NOMO-1 treated with dmso at 0.1 percent for 144 hours (cell line): ENCODE measurements around the gene ANKRD63.

Source experiments
- DNase-seq: peaks from one replicate; lab custom pipeline; 2025; ENCODE audit not compliant: unreplicated experiment; lab: John Stamatoyannopoulos, UW

The ANKRD63 gene

DNA sequence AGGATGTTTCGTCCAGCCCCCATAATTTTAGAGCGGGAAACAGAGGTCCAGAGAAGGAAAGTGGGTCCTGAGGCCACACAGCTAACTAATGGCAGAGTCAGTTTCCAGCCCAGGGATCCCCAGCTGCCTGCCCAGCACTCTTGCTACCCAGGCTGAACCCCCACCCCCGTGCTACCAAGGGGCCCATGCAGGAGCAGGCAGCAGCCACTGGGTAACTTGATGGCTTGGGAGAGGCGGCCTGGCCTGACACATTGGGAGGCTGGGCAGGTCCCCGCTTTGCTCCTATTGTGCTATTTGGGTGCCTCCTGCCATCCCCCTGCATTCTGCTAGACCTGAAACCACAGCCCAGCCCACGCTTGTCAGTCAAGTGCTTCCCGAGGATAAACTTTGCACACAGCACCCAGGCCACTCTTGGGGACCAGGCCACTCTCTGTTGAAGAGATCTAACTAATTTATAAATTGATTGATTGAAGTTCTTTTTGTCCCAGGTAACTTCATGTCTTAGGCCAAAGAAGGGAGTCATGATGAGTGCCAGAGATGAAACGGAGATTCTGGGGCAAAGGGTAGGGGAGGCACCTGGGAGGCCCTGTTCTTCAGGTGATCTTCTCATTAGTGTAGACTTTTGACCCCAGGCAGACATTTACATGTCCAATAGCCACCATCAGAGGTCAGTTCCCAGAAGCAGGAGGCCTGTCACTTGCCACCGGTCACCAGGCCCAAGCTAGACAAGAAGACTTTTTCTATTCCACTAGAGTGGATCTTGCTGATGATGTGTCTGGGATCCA is 37.0 kb downstream of the ANKRD63 start:
- DNase-seq: no peak

DNA sequence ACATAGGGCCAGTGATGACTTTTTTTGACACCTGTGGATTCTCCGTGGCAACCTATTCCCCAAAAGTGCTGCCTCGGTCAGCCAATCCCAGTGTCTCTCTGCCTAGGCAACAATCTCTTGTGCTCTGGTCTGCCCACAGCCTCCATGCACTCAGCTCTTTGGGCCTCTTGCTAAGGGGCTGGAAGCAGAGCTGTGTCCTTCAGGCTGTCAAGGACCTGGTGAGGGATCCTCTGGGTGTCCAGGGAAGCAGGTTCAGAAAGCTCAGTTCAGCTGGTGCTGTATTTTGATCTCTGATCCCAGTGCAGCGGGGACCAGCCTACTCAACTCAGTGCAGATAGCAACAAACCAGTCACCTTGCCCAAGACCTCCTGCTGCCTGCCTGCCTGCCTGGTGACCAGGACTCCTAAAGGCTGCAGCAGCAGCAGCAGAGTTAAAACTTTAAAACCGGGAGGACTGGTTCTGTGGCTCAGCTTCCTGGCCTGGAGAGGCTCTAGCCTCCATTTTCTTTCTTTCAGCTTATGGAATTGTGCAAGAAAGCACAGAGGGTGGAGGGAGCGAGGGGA is 37.8 kb downstream of the ANKRD63 start:
- DNase-seq: no peak

DNA sequence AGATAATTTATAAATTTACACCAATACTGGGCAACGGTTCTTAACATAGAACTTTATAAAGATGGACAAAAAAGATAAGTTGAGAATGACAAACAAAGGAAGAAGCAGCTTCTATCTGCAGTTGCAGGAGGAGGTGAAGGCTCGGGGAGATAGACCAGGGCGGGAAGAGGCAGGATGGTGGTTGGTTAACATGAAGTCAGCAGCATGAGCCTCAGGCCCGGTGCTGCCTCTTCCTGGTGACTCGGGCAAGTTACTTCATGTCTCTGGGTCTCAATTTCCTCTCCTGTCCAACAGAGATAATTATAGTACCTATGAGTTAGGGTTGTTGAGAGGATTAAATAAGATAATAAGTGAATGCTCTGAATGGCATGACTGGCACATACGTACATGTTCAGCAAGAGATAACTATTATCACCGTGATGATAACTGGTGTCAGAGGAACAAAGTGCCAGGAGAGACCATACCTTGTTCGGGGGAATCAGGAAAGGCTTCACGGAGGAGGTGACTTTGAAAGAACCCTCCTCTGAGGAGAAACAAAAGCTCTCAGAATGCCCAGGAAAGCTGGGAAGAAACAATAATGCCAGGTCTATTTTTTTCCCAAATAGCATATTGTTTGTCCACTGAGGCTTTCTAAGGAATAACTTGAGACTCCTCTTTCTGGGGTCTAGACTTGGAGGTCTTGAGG is 39.6 kb downstream of the ANKRD63 start:
- DNase-seq: no peak

DNA sequence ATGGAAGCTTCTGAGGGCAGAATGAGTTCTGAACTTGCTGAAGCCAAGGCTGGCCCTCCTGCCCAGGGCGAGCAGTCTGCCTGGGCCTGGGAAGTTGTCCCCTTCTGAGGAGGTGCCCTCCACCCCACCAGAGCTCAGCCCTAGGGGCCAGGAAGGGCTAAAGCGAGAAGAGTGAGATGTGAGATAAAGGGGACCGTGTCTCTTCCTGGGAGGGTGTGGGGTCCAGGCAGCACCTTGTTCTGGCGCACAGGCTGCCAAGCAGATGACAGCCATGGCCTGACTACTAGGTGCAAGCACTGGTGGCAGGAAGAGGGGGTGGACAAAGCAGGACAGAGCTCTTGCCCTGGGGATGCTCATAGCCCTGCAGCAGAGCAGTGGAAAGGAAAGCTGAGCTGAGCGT is 40.3 kb downstream of the ANKRD63 start:
- no peak for DNase-seq

DNA sequence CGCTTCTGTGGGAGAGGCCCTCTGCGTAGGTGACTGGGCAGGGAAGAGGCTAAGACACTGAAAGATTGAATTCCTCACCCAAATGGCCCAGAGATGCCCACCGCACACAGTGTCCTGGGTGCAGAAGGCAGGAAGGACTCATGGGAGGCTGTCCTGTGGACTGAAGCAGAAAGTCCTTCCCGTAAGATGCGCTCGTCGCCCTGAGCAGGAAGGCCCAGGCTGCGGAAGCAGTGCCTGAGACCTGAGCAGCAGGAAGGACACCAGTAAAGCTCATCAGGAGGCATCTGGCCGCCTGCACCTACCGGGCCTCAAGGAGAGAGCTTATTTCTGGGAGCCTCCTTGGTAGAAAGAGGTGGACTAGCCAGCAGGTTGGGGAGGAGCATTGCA is 40.7 kb downstream of the ANKRD63 start:
- DNase-seq: no peak

DNA sequence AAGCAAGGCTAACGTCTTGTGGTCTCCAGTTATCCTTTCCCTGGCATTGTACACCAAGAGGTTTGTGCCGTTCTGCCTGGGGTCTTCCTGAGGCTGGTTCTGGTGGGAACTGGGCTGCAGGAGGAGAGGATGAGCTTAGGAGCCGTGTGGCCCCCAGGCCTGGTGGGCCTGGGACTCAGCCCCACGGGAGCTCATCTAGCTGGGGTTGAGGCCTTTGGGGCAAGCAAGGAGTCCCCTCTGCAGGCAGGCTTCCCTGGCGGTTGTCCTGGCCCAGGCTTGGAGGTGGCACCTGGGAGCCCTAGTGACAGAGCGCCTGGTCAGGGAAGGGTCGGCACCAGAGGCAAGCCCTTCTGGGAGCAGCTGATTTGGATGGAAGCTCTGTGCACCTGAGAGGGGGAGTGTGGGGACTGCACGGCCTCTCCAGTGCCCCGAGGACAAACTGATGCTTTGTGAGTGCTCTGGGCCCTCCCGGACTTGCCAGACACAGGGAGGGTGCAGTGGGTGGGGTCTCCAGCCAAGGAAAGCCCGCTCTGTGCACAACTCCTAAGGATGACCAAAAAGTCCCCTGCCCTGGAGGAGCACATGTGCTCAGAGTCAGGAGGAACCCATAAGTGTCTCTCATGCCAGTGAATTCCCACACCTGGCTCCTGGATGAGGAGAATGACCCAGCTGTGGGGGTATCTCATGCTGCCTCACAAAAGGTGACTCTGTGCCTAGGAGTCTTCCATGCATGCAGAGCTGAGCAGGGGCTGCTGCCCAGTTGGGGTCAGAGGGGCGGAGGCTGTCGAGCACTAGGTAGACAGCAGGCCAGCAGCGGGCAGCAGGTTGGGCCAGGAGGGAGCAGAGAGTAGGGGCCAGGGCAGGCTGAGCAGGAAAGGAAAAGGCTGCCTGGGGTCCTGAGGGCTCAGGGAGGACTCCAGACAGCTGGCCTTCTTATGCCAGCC is 41.3 kb downstream of the ANKRD63 start:
- no peak for DNase-seq

DNA sequence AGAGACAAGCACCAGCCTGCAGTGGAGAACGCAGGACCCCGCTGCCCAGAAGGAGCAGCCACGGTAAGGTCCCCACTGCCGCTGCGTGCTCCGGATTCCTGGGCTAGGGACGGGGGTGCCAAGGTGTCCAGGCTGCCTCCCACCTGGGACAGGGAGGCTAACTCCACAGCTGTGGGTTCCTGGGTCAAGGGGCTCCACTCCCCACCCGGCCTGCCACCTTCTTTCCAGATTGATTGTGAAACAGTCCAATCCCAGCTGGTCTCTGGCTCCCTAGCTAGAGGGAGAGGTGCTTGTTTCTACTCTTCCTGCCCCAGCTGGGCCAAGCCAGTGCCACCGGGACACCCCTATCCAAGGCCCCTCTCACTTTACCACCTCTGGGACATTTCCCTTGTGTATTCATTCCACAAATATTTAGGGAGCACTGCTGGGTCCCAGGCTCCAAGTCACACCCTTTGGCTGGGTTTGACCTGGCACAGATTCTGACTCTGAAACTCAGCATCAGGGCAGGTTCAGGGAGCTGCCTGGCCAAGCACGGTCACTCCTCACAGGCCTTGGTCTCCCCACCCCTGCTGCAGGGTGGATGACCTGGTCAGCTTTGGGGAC is 42.1 kb downstream of the ANKRD63 start:
- DNase-seq: no peak

DNA sequence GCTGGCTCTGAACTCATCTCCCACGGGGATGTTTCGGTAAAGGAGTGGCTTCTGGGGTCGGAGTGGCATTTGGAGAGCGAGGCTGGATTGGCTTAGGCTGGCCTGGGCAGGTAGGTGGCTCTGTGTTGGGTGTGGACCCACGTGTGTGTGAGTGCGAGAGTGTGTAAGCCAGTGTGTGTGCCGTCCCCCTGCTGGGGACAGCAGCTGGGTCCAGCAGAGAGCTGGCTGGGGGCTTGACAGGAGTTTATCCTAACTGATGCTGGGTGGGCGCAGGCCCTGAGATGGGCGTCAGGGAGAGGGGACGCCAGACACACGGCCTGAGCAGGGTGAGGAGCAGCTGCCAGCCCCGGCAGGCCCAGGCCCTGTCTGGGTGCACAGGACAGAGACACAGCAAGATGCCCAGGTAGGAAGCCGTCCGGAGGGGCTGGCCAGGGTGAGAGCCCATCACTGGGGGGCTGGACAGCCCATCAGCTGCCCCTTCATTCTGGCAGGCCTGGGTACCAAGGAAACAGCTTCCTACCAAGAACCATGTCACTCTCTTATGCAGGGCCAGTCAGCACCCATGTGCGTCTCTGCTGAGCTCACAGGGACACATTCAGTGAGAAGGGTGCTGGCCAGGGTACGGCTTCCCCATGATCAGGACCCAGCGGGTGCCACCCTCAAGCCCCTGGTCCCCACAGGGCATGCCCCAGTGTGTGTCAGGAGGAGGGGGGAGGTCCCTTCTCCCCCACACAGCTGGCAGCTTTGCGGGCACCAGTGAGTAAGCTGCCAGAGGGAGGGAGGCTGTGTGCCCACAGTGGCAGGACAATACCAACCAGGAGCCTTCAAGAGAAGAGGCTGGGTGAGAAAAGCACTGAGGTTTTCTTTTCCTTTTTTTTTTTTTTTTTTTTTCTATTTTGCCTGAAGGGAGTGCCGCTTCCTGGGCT is 42.9 kb downstream of the ANKRD63 start:
- DNase-seq: no peak

DNA sequence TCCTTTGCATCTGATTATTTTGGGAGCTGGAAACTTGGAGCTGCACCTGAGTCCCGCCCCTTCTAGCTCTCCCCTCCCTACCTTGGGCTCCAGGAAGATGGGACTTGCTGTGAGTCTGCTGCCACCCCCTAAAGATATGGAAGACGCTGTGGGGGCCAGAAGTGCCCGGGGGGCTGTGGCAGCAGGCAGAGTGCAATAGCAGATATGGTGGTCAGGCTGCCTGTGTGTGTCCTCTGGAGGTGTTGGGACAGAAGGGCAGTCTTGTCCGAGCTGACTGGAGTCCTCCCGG is 43.5 kb downstream of the ANKRD63 start:
- DNase-seq: no peak

DNA sequence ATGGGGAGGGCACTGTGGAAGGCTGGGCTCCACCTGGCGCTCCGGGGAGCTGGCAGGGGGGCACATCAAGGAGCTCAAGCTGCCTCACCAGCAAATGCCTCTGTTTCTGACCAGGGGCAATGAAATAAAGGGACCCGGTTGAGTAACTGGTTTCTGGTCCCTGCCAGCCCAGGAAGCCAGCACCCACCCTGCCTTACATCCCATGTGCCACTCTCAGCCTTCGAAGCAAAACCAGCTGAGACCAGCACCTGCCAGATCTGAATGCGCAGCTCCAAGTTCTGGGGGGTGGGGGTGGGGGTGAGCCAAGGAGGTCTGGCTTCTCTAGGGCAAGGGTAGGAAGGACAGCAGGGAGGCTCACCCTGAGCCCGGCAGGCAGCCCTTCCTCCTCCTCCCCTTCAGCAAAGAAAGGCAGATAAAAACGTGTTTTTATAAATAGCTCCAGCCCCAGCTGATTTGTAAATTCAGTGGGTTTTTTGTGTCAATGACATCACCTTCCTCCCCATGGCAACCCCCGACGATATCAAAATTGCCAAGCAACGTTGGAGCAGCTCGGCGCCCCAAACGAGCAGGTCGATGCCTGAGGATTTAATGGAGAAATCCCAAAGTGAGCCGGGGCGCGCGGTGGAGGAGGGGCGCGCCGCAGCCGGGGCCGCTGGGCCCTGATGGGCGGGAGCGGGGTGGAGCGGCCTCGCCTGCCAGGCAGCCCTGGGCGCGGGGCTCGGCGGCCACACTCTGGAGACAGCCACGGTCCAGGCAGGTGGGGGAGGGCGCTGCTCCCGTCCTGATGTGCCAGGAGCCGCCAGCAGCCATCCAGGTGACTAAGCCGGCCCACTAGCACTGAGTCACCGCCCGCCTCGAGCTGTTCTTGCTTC is 44.1 kb downstream of the ANKRD63 start, which contains the start of gene PAK6:
Gene PAK6 (plus strand): TSS at position 532 of the 872 bp plus-strand sequence. CDS start 25,723 bp downstream, outside the sequence.
- no peak for DNase-seq

DNA sequence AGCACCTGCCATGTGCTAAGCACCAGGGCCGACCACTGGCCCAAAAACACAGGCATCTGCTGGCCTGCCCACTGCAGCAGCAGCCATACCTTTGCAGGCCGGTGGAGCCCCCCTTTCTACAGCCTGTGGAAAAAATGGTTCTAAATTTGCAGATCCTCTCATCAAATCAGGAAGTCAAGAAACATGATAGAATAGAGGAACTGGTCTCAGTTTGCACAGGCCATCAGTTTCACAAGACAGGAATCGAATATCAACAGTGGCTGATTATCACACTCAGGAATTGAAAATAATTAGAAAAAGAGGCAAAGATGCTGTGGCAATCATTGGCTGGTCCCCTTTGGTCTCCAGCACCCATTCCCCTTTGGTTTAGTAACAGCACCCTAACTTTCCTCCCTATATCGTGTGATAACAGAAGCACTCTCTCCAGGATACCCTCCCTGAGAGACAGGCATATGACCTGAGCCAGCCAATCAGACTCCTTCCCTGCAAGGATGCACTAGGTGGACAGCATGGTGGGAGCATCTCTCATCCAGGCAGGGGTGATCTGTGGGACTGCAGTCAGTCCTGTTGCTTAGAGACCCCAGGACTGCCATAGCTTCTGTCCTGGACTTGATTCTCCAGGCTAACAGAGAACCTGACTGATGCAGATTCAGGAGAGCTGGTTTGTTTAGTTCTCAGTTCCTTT is 47.5 kb downstream of the ANKRD63 start:
- peak; percentile 41 for DNase-seq

DNA sequence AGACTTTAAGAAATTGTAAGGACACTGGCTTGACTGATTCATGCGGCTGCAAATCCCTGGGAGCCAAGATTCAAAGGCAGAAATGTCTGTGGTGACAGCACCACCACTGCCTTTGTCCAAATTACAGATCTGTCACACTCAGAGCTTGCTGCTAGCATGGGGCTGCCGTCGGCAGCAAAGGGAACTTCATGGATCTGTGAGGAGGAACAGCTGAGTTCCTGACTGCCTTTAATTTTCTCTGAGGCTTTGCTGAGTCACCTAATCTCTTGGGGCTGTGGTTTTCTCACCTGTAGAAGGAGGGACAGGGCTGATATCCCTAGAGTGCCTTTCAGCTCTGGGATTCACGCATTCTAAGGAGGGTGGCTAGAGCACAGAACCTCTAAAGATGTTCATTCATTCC is 48.1 kb downstream of the ANKRD63 start:
- DNase-seq: no peak

DNA sequence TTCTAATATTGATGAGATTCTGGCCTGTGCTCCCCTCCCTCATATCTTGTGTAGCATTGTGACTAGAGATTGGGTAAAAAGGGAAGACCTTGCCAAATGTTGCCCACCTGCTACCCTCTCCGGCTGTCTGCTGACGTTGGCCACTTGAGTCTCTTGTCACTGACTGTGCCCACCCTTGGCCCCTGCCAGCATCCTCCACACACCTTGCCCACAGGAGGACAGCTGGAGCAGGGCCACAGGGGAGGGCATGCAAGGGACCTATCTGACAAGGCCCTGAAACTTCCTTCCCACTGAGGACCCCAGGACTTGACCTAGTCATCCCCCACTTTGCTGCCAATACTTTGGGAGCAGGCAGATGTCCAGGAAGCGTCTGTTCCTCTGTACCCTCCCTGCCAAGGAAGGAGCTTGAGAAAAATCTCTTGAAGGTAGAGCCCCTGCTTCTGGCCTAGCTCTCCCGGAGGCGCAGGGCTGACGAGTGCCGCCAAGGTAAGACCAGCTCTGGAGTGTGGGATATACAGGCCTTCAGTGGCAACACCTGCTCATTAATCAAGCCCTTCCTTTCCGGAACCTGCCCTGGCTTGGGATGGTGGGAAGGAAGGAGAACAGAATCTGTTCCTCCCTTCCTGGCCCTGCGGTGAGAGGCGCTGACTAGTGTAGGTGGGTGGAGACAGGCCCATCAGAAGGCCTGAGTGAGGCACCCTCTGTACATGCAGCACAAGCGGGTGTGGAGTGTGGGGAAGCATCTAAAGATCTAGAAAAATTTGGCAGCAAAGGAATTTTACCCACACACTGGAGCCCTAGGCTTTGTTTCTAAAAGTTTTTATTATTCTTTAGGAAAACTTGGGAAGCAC is 48.9 kb downstream of the ANKRD63 start:
- no peak for DNase-seq

DNA sequence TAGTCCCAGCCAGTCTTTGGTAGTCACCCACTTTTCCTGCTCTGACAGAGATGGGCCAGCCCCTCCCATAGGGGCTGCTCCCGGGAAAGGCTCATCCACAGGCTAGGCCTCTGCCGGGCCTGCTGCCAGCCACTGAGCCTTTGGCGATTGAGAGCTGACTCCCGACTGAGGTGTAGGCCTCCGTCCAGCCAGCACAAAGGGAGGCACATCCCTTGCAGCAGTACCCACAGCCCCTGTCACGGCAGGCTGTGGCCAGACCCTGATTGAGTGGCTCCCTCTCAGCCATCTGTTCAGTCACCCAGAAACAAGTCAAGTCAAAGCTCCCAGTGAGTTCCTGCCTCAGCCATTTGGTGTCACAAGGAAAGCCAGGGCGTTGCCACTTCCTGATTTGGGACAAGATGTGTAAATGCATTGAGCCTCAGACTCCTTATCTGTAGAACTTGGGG is 50.2 kb downstream of the ANKRD63 start:
- no peak for DNase-seq
